ENCODE data around the gene HSPB9. TPM values are rescaled to one million over a fixed set of nuclear protein-coding genes. Genes with fewer than 3 reads are reported as not detected.

The HSPB9 gene
- total RNA-seq, 1 donor from 2014 or later, result not detected

DNA sequence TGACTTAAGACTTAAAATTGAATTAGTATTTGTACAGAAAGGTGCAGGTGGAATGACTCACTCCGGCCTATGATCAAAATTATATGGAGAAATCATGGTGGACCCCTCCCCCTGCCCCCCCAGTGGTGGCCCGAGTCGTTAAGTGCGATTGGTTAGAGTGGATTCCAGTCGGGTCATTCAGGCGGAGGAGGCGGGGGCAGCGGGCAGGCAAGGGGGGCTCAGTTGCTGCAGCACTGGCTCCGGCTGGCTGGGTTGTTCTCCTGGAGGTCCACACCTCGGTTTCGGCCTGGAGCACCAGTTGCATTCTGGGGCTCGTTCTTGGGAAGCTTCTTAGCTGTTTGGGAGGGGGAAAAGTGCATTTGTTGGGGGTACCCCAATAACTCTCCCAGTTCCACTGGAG, 3.0 kb downstream of the HSPB9 start:
- peaks cover 18% of the 10 kb centered on the region for H3K79me2 ChIP-seq (ENCODE audit: insufficient read depth, low read length)
- no peak overlapping the region for H3K4me3 Mint-ChIP-seq (ENCODE audit: unreplicated experiment)
- TF ChIP-seq, protein P1, sequence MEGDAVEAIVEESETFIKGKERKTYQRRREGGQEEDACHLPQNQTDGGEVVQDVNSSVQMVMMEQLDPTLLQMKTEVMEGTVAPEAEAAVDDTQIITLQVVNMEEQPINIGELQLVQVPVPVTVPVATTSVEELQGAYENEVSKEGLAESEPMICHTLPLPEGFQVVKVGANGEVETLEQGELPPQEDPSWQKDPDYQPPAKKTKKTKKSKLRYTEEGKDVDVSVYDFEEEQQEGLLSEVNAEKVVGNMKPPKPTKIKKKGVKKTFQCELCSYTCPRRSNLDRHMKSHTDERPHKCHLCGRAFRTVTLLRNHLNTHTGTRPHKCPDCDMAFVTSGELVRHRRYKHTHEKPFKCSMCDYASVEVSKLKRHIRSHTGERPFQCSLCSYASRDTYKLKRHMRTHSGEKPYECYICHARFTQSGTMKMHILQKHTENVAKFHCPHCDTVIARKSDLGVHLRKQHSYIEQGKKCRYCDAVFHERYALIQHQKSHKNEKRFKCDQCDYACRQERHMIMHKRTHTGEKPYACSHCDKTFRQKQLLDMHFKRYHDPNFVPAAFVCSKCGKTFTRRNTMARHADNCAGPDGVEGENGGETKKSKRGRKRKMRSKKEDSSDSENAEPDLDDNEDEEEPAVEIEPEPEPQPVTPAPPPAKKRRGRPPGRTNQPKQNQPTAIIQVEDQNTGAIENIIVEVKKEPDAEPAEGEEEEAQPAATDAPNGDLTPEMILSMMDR (IDR thresholded peaks at IDR 0.05; ENCODE audit: insufficient read depth, low read depth, low read length), result no peak
- no peak for TF ChIP-seq EZH2 (IDR thresholded peaks at IDR 0.05; ENCODE audit: insufficient read depth, low read length)
- H3K4me1 ChIP-seq (ENCODE audit: insufficient read depth, low read length), result peaks cover under 1% of the 10 kb centered on the region
- FAIRE-seq (no peak), DNase-seq (ENCODE audit: low read depth) (no peak)
- H3K4me3 ChIP-seq (ENCODE audit: insufficient read depth, low read depth, low read length), result no peak overlapping the region
- H2AFZ ChIP-seq (ENCODE audit: low read depth, low read length), result no peak overlapping the region
- H3K9me3 Mint-ChIP-seq (ENCODE audit: unreplicated experiment), result no peaks in the 10 kb centered on the region
- H3K27me3 Mint-ChIP-seq (ENCODE audit: low read depth, unreplicated experiment), result no peaks in the 10 kb centered on the region
- H3K36me3 ChIP-seq (ENCODE audit: insufficient read depth, low read length), result peaks cover 27% of the 10 kb centered on the region
- H3K27me3 ChIP-seq (ENCODE audit: insufficient read depth, low read length), result no peaks in the 10 kb centered on the region
- peaks cover 31% of the 10 kb centered on the region for H4K20me1 ChIP-seq (ENCODE audit: insufficient read depth, low read length)
- H3K4me2 ChIP-seq (ENCODE audit: low read length), result no peak overlapping the region
- H3K9ac ChIP-seq (ENCODE audit: low read length), result no peak overlapping the region
- peaks cover 20% of the 10 kb centered on the region for H3K4me1 Mint-ChIP-seq (ENCODE audit: low read depth, unreplicated experiment)
- H3K27ac Mint-ChIP-seq (ENCODE audit: unreplicated experiment), result no peak overlapping the region
- no peaks in the 10 kb centered on the region for H3K9me3 ChIP-seq (ENCODE audit: insufficient read depth, low read depth, low read length)
- peaks cover 16% of the 10 kb centered on the region for H3K36me3 Mint-ChIP-seq (ENCODE audit: low read depth, unreplicated experiment)
- no peak overlapping the region for H3K27ac ChIP-seq (ENCODE audit: low read depth, low read length)

DNA sequence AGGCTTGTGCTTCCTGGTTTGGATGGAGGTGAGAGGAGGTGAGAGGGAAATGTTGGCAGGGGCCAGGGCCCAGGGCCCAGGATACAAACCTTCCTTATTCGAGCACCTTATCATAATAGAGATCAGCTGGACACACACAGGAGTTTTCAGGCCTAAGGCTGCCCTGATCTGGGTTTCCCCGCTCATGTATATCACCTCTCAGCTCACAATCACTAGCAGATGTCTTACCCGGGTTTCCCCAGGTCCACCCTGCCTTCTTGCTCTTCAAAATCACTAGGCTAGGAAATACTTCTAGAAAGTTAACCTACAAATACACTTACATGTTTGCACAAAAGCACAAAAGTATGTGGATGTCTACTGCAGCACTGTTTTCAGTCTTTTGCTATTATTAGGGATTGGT, 4.2 kb downstream of the HSPB9 start:
- Mint-ChIP-seq H3K36me3 (ENCODE audit: low read depth, unreplicated experiment) (peaks cover 18% of the 10 kb centered on the region), H3K9me3 (ENCODE audit: unreplicated experiment) (no peaks in the 10 kb centered on the region), H3K27me3 (ENCODE audit: low read depth, unreplicated experiment) (no peaks in the 10 kb centered on the region), H3K27ac (ENCODE audit: unreplicated experiment) (no peak overlapping the region), H3K4me3 (ENCODE audit: unreplicated experiment) (no peak overlapping the region), H3K4me1 (ENCODE audit: low read depth, unreplicated experiment) (peaks cover 32% of the 10 kb centered on the region)
- H3K36me3 ChIP-seq (ENCODE audit: insufficient read depth, low read length), result peaks cover 27% of the 10 kb centered on the region
- peaks cover 31% of the 10 kb centered on the region for H3K79me2 ChIP-seq (ENCODE audit: insufficient read depth, low read length)
- no peak for DNase-seq (ENCODE audit: low read depth)
- H3K27ac ChIP-seq (ENCODE audit: low read depth, low read length), result no peak overlapping the region
- no peaks in the 10 kb centered on the region for H3K9me3 ChIP-seq (ENCODE audit: insufficient read depth, low read depth, low read length)
- peaks cover 5% of the 10 kb centered on the region for H3K4me1 ChIP-seq (ENCODE audit: insufficient read depth, low read length)
- H3K9ac ChIP-seq (ENCODE audit: low read length), result no peak overlapping the region
- no peak overlapping the region for H2AFZ ChIP-seq (ENCODE audit: low read depth, low read length)
- no peak for FAIRE-seq
- H3K27me3 ChIP-seq (ENCODE audit: insufficient read depth, low read length), result no peaks in the 10 kb centered on the region
- no peak overlapping the region for H3K4me2 ChIP-seq (ENCODE audit: low read length)
- H4K20me1 ChIP-seq (ENCODE audit: insufficient read depth, low read length), result peaks cover 43% of the 10 kb centered on the region
- no peak for TF ChIP-seq EZH2 (IDR thresholded peaks at IDR 0.05; ENCODE audit: insufficient read depth, low read length)
- TF ChIP-seq, protein P1 (IDR thresholded peaks at IDR 0.05; ENCODE audit: insufficient read depth, low read depth, low read length), result no peak
- H3K4me3 ChIP-seq (ENCODE audit: insufficient read depth, low read depth, low read length), result no peak overlapping the region

DNA sequence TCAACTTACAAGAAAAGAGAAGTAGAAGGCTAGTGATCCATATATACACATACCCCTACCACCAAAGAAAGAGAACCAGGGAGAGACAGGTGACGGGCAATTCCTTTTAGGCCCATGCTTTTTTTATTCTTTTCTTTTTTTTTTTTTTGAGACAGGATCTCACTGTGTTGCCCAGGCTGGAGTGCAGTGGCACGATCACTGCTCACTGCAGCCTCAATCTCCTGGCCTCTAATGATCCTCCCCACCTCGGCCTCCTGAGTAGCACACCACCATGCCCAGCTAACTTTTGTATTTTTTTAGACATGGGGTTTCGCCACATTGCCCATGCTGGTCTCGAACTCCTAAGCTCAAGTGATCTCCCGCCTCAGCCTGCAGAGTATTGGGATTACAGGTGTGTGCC, 4.8 kb downstream of the HSPB9 start:
- Mint-ChIP-seq H3K9me3 (ENCODE audit: unreplicated experiment) (no peaks in the 10 kb centered on the region), H3K27ac (ENCODE audit: unreplicated experiment) (no peak overlapping the region), H3K27me3 (ENCODE audit: low read depth, unreplicated experiment) (no peaks in the 10 kb centered on the region), H3K4me1 (ENCODE audit: low read depth, unreplicated experiment) (peaks cover 37% of the 10 kb centered on the region), H3K36me3 (ENCODE audit: low read depth, unreplicated experiment) (peaks cover 18% of the 10 kb centered on the region), H3K4me3 (ENCODE audit: unreplicated experiment) (no peak overlapping the region)
- H3K4me3 ChIP-seq (ENCODE audit: insufficient read depth, low read depth, low read length), result no peak overlapping the region
- H4K20me1 ChIP-seq (ENCODE audit: insufficient read depth, low read length), result peaks cover 46% of the 10 kb centered on the region
- peaks cover 11% of the 10 kb centered on the region for H3K4me1 ChIP-seq (ENCODE audit: insufficient read depth, low read length)
- no peaks in the 10 kb centered on the region for H3K9me3 ChIP-seq (ENCODE audit: insufficient read depth, low read depth, low read length)
- DNase-seq (ENCODE audit: low read depth) (no peak), FAIRE-seq (no peak)
- H3K27me3 ChIP-seq (ENCODE audit: insufficient read depth, low read length), result no peaks in the 10 kb centered on the region
- H3K9ac ChIP-seq (ENCODE audit: low read length), result no peak overlapping the region
- H2AFZ ChIP-seq (ENCODE audit: low read depth, low read length), result no peak overlapping the region
- peaks cover 27% of the 10 kb centered on the region for H3K36me3 ChIP-seq (ENCODE audit: insufficient read depth, low read length)
- H3K79me2 ChIP-seq (ENCODE audit: insufficient read depth, low read length), result peaks cover 37% of the 10 kb centered on the region
- no peak overlapping the region for H3K4me2 ChIP-seq (ENCODE audit: low read length)
- H3K27ac ChIP-seq (ENCODE audit: low read depth, low read length), result no peak overlapping the region
- TF ChIP-seq, protein P1 (IDR thresholded peaks at IDR 0.05; ENCODE audit: insufficient read depth, low read depth, low read length), result no peak
- TF ChIP-seq EZH2 (IDR thresholded peaks at IDR 0.05; ENCODE audit: insufficient read depth, low read length), result no peak
